GM12873 (cell line): Measurements from ENCODE around the gene TUBGCP5.
A peak's percentile ranks its signal among the peaks of the same experiment; 100 is the strongest.

Experiments used
- TF ChIP-seq, protein P1 (sequence below): IDR thresholded peaks from 2 replicates; pipeline ENCODE4 v1.5.1; 2012; ENCODE audit warnings: low read depth, mild to moderate bottlenecking, moderate library complexity, low read length, control low read depth; ENCODE audit not compliant: insufficient read depth; ENCODE audit errors: missing control alignments

Gene TUBGCP5

DNA sequence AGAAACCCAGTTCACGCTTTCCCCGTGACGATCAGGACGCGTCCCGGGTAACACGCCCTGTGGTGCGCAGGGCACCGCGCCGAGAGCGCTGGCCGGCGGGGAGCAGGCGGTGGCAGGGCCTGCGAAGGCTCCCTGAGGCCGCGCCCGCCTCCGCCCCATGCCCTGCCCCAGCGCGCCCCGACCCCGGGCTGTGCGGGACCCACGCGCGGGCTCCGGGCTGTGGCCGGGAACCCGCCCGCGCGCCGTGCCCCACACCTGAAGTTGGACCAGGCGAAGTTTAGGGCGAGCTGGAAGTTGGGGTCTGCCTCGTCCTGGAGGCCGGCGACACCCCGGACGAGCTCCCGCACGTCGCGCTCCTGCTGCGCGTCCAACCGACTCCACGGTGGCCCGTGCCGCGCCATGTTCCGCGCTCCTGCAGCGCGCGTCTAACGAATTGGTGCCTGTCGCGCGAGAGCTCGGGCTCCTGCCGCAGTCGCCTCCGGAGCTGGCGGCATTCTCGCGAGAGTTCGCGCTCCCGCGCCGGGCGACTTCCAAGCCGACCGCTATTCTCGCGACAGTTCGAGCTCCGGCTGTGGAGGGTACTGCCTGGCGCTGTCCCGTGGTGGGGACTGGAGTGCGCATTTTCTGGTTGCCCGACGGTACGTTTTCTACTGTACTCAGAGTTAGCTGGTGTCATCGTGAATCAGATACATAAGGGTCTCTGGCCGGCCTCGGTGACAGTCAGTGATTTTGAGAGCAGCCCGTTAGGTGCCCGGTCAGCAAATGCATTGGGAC is at the start of gene TUBGCP5:
Gene TUBGCP5, minus strand, starts transcription at position 427 of the 774 bp plus-strand sequence. Its CDS starts 26 bp downstream, at position 401.
- TF ChIP-seq, protein P1, sequence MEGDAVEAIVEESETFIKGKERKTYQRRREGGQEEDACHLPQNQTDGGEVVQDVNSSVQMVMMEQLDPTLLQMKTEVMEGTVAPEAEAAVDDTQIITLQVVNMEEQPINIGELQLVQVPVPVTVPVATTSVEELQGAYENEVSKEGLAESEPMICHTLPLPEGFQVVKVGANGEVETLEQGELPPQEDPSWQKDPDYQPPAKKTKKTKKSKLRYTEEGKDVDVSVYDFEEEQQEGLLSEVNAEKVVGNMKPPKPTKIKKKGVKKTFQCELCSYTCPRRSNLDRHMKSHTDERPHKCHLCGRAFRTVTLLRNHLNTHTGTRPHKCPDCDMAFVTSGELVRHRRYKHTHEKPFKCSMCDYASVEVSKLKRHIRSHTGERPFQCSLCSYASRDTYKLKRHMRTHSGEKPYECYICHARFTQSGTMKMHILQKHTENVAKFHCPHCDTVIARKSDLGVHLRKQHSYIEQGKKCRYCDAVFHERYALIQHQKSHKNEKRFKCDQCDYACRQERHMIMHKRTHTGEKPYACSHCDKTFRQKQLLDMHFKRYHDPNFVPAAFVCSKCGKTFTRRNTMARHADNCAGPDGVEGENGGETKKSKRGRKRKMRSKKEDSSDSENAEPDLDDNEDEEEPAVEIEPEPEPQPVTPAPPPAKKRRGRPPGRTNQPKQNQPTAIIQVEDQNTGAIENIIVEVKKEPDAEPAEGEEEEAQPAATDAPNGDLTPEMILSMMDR = peak; percentile 41

DNA sequence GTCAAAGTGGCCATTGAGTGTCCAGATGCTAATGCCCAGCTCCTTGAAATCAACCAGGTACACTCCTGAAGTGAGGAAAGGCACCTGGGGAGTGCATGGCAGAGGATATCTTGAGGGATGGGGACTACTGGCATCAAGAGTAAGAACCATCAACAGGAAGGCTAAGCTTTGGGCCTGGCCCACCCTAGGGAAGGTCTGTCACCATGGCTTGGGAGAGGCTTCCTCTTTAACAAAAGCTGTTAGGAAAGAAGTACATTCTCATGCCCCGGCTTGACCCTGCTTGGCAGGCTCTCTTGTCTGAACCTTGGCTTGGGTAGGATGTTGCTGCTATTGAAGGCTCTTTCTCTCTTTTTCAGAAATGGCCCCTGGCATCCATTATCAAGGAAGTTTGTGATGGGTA is 43.7 kb upstream of the TUBGCP5 start:
- TF ChIP-seq, protein P1 = no peak

DNA sequence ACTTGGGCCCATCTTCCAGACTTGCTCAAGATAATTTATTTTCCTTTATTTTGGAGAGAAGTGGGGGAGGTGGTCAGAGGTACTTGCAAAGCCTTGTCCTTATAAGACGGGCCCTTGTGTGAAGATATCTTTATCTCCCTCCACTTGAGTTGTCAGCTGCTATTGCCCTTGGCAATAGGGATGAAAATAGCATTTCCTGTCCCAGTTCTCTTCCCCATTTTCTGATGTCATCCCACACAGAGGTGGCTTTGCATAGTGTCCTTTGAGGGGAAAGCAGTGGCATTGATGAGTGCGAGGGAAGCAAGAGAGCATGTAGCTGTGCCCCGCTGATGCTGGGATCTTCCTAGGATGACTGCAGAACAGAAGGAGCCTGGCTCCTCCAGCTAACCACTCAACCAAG is 41.9 kb upstream of the TUBGCP5 start:
- TF ChIP-seq, protein P1 = no peak

DNA sequence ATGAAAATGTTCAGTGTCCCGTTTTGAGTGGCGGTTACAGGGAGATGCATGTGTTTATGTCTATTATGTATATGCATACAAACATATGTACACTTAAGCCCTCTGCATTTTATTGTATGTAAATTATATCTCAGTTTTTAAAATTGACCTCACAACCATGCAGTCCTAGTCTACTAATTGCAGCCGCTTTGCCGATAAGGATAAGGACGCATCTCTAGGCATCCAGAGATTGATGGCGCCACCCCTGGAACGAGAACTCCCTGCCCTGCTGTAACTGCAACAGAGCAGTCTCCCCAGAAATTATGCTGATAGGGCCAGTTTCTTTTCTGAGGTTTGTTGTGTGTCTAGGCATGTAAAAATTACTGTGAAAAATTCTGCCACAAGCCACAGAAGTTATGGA is 40.4 kb upstream of the TUBGCP5 start:
- TF ChIP-seq, protein P1 = no peak

DNA sequence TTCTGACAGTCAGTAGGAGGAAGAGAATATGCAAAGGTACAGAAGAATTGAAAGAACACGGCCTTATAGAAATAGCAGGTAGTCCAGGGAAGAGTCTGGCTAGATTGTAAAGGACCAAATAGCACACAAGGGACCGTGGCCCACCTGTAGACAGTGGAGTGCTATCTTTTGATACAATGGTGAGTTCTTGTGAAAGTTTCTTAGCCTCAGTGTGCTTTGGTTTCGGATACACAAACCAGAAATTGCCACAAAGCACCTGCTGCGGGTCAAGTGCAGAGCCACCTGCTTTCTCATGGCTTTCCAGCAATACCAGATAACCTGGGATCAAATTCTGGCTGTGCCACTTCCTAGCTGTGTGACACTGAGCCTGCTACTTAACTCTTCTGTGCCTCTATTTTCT is 36.6 kb upstream of the TUBGCP5 start:
- TF ChIP-seq, protein P1 = no peak

DNA sequence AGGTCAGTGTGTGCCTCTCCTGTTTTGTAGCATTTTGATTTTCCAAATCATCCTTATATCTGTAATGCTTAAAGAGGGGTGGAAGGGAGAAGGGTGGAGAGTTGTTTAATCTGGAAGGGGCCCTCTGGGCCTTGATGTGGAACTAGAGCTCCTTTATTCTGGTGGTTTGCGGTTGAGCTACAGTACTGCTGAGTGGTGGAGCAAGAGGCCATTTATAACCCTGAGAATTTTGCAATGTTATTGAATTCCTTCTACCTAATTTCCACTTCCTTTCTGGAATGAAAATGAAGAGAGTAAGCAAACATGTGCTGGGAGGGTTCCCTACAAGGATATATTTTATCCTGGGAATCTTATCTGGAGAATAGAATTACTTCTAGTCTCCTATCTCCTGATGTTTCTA is 35.3 kb upstream of the TUBGCP5 start:
- TF ChIP-seq, protein P1 = no peak

DNA sequence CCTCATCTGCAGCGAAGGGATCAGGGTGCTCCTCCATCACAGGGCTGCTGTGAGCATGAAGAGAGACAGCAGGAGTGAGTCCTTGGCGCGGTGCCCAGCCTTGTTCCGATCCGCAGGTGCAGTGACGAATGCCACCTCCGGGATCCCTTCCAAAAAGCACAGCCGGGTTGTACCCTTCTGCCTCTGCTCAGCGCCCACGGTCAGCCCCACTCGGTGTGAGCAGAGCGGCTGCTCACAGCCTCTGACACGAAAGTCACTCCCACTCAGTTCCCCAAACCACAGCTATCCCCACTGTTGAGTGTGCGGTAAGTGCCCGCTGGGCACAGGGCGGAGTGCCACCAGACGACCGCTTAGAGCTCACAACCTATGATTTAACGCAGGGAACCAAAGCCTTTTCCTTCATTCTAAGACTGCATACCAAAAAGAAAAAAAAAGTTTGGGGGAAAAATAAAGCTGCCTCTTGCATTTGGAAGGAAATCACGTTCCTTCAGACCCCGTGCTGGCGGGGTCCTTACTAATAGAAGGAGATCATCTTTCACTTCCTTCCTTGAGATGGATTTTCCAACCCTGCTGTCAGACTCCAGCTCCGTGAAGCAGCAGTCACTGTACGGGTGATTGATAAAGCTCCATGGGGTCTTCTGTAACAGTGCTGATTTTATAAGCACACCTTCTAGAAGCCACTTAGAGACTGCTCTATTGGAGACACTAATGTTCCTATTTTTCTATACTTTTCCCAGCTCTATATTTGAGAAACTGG is 34.7 kb upstream of the TUBGCP5 start:
- TF ChIP-seq, protein P1 = no peak
